ENCODE measurements around the gene BUB1B.

The BUB1B gene

GRCh38 chr15:40233727-40234577 lies 73.1 kb downstream of the BUB1B start:
- DNase-seq (ENCODE audit: insufficient read length, low spot score) (no peak), FAIRE-seq (no peak)
- TF ChIP-seq CTCF (IDR thresholded peaks at IDR 0.05; ENCODE audit: insufficient read depth, missing control alignments) = no peak

GRCh38 chr15:40234783-40235182 lies 73.9 kb downstream of the BUB1B start:
- DNase-seq (ENCODE audit: insufficient read length, low spot score) (no peak), FAIRE-seq (no peak)
- TF ChIP-seq CTCF (IDR thresholded peaks at IDR 0.05; ENCODE audit: insufficient read depth, missing control alignments) = no peak

- FAIRE-seq (no peak), DNase-seq (ENCODE audit: insufficient read length, low spot score) (no peak)
- TF ChIP-seq CTCF (IDR thresholded peaks at IDR 0.05; ENCODE audit: insufficient read depth, missing control alignments) = no peak
Observed at GRCh38 chr15:40235201-40235885, 74.5 kb downstream of the BUB1B start.

- no peak for FAIRE-seq
- no peak for DNase-seq (ENCODE audit: insufficient read length, low spot score)
- no peak for TF ChIP-seq CTCF (IDR thresholded peaks at IDR 0.05; ENCODE audit: insufficient read depth, missing control alignments)
Observed at GRCh38 chr15:40238532-40239403, 77.9 kb downstream of the BUB1B start, which contains the start of gene PAK6. PAK6 (plus strand) TSS chr15:40239063; CDS start chr15:40264786, 25,723 bp downstream.

- TF ChIP-seq CTCF (IDR thresholded peaks at IDR 0.05; ENCODE audit: insufficient read depth, missing control alignments) = no peak
- FAIRE-seq = no peak
- DNase-seq (ENCODE audit: insufficient read length, low spot score) = no peak
Observed at GRCh38 chr15:40239404-40239692, 78.5 kb downstream of the BUB1B start.

GRCh38 chr15:40239693-40240618 lies 79.1 kb downstream of the BUB1B start:
- TF ChIP-seq CTCF (IDR thresholded peaks at IDR 0.05; ENCODE audit: insufficient read depth, missing control alignments) = no peak
- FAIRE-seq = no peak
- DNase-seq (ENCODE audit: insufficient read length, low spot score) = no peak
